Endothelial cell of umbilical vein (primary cell): ENCODE measurements around the gene COL15A1.

Source experiments
- EZH2 ChIP-seq: IDR thresholded peaks from 2 replicates; pipeline ENCODE4 v1.6.1; 2012; ENCODE audit warnings: borderline replicate concordance, low read depth, mild to moderate bottlenecking, moderate library complexity, low read length, inconsistent platforms; ENCODE audit not compliant: severe bottlenecking
- FOS ChIP-seq: IDR thresholded peaks from 2 replicates; pipeline ENCODE4 v1.6.1; 2011; ENCODE audit warnings: mild to moderate bottlenecking, low read length, moderate library complexity, borderline replicate concordance; ENCODE audit not compliant: insufficient read depth
- GATA2 ChIP-seq: IDR thresholded peaks from 2 replicates; pipeline ENCODE4 v1.7.0; 2011; ENCODE audit warnings: low read depth, mild to moderate bottlenecking, moderate library complexity, mixed read lengths, low read length; ENCODE audit not compliant: insufficient read length, insufficient read depth
- JUN ChIP-seq: IDR thresholded peaks from 2 replicates; pipeline ENCODE4 v1.6.1; 2011; ENCODE audit warnings: borderline replicate concordance, low read depth; ENCODE audit not compliant: insufficient read length, insufficient read depth
- POLR2A ChIP-seq: IDR thresholded peaks from 2 replicates; pipeline ENCODE4 v1.6.1; 2012; ENCODE audit warnings: low read depth, mild to moderate bottlenecking, control low read depth, low read length
- POLR2AphosphoS5 ChIP-seq: IDR thresholded peaks from 2 replicates; pipeline ENCODE4 v1.6.1; 2012; ENCODE audit warnings: low read depth, mild to moderate bottlenecking, control low read depth, low read length, moderate library complexity; ENCODE audit not compliant: insufficient read depth
- TF ChIP-seq, protein P1 (sequence below), 2 donors: IDR thresholded peaks; 1 replicate in 1 of 2; 2 replicates in 1 of 2; pipeline ENCODE4 v1.5.1; 2011; ENCODE audit warnings: low read length in 2 of 2, mild to moderate bottlenecking in 2 of 2, moderate library complexity in 2 of 2, control low read depth in 1 of 2, inconsistent platforms in 1 of 2, low read depth in 1 of 2; ENCODE audit not compliant: insufficient read depth in 1 of 2; ENCODE audit errors: extremely low read depth in 1 of 2
- TF ChIP-seq, protein P2 (sequence below): IDR thresholded peaks from 2 replicates; pipeline ENCODE4 v1.6.1; 2011; ENCODE audit not compliant: insufficient read depth, insufficient read length

DNA sequence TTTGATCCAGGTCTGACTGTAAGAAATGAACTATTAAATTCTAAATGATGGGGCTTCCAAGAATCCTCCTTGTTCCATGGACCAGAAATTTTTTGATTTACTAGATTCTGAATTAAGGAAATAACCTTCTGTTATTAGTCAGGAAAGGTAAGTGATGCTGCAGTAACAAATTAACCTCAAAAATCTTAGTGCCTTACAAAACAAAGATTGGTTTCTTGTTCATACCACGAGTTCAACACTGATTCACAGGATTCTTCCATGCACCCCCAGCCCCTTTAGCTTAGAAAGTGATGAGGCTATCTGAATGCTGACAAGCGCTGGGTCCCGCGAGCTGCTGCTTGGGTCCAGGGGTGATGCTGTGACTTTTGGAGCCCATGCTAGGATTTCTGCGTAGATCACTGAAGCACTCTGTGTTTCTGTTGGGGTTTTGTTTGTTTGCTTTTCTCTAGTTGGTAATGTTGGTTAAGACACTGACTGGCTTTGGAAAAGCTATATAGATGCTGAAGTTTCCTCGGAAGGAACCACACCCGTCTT lies 52.3 kb downstream of the COL15A1 start:
- TF ChIP-seq, protein P1, sequence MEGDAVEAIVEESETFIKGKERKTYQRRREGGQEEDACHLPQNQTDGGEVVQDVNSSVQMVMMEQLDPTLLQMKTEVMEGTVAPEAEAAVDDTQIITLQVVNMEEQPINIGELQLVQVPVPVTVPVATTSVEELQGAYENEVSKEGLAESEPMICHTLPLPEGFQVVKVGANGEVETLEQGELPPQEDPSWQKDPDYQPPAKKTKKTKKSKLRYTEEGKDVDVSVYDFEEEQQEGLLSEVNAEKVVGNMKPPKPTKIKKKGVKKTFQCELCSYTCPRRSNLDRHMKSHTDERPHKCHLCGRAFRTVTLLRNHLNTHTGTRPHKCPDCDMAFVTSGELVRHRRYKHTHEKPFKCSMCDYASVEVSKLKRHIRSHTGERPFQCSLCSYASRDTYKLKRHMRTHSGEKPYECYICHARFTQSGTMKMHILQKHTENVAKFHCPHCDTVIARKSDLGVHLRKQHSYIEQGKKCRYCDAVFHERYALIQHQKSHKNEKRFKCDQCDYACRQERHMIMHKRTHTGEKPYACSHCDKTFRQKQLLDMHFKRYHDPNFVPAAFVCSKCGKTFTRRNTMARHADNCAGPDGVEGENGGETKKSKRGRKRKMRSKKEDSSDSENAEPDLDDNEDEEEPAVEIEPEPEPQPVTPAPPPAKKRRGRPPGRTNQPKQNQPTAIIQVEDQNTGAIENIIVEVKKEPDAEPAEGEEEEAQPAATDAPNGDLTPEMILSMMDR (IDR thresholded peaks at IDR 0.05; ENCODE audit: extremely low read depth in 1 of 2, insufficient read depth in 1 of 2, low read depth in 1 of 2, low read length in 2 of 2) = no peak
- TF ChIP-seq POLR2A (no peak), GATA2 (no peak), JUN (no peak), EZH2 (no peak), FOS (no peak), POLR2AphosphoS5 (no peak)
- TF ChIP-seq, protein P2, sequence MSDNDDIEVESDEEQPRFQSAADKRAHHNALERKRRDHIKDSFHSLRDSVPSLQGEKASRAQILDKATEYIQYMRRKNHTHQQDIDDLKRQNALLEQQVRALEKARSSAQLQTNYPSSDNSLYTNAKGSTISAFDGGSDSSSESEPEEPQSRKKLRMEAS = no peak
